Stimulated activated CD8-positive, alpha-beta memory T cell treated with anti-CD3 and anti-CD28 coated beads, Interleukin-15, amount 100 ng/mL, for 4 hours (primary cell): Measurements from ENCODE around the gene SLC14A1.
A peak's percentile ranks its signal among the peaks of the same experiment; 100 is the strongest.

Source experiments
- DNase-seq, 2 donors: peaks; one replicate each; pipeline ENCODE4 v3.0.0-alpha.2; 2020; ENCODE audit warnings: low read depth in 2 of 2

The SLC14A1 gene

GRCh38 chr18:45722899-45723298, 1.1 kb upstream of the SLC14A1 start:
- DNase-seq = peak; percentile 26 to 39

GRCh38 chr18:45724601-45725000, 620 bp downstream of the SLC14A1 start:
- no peak for DNase-seq

GRCh38 chr18:45725336-45725735, 1.4 kb downstream of the SLC14A1 start:
- DNase-seq = no peak

GRCh38 chr18:45726603-45727002, 2.6 kb downstream of the SLC14A1 start:
- no peak for DNase-seq

- DNase-seq = no peak
Measured at GRCh38 chr18:45727068-45727467, 3.1 kb downstream of the SLC14A1 start.

- DNase-seq = no peak
Measured at GRCh38 chr18:45728336-45729010, 4.5 kb downstream of the SLC14A1 start.

GRCh38 chr18:45730832-45731575, 7.0 kb downstream of the SLC14A1 start:
- DNase-seq = no peak

- DNase-seq = no peak
Measured at GRCh38 chr18:45731716-45732115, 7.7 kb downstream of the SLC14A1 start.

- DNase-seq = no peak
Measured at GRCh38 chr18:45733535-45733934, 9.6 kb downstream of the SLC14A1 start.

- no peak for DNase-seq
Measured at GRCh38 chr18:45734505-45734904, 10.5 kb downstream of the SLC14A1 start.

- no peak for DNase-seq
Measured at GRCh38 chr18:45734944-45735343, 11.0 kb downstream of the SLC14A1 start.

GRCh38 chr18:45738660-45739059, 14.7 kb downstream of the SLC14A1 start:
- DNase-seq = no peak

- DNase-seq = no peak
Measured at GRCh38 chr18:45739268-45739667, 15.3 kb downstream of the SLC14A1 start.

GRCh38 chr18:45739848-45740247, 15.9 kb downstream of the SLC14A1 start:
- no peak for DNase-seq

- no peak for DNase-seq
Measured at GRCh38 chr18:45741056-45741455, 17.1 kb downstream of the SLC14A1 start.

- DNase-seq = no peak
Measured at GRCh38 chr18:45745817-45746461, 22.0 kb downstream of the SLC14A1 start.

- no peak for DNase-seq
Measured at GRCh38 chr18:45748501-45748900, 24.5 kb downstream of the SLC14A1 start.

GRCh38 chr18:45749918-45750689, 26.1 kb downstream of the SLC14A1 start:
- no peak for DNase-seq

- no peak for DNase-seq
Measured at GRCh38 chr18:45751766-45752165, 27.8 kb downstream of the SLC14A1 start.

- DNase-seq = no peak
Measured at GRCh38 chr18:45752681-45753080, 28.7 kb downstream of the SLC14A1 start.

- DNase-seq = no peak
Measured at GRCh38 chr18:45753286-45753685, 29.3 kb downstream of the SLC14A1 start.

GRCh38 chr18:45755934-45756333, 32.0 kb downstream of the SLC14A1 start:
- no peak for DNase-seq
